ENCODE results near the gene CTTN.

DNA sequence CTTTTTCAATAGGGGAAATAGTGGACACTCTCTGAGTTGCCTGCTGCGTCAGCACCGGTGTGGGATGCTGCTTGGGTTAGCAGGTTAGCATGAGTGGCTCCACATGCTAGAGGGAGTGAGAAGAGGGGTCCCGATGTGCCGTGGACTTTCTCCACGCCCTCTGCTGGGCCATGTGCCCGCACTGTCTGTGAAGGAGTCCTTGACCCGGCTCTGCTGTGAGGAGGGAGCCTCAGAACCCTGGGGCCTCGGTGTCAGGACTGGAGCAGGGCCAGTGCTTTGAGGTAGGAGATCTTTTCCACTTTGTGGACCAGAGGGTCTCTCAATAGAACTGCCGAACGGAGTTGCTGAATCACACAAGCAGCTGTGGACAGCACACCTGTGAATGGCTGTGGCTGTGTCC, 14.8 kb downstream of the CTTN start:
- no peak for TF ChIP-seq POLR2A (IDR thresholded peaks at IDR 0.05)
- TF ChIP-seq POLR2AphosphoS5 (IDR thresholded peaks at IDR 0.05; ENCODE audit: insufficient read depth in 1 of 2, low read depth in 1 of 2) = no peak
- TF ChIP-seq, protein P1, sequence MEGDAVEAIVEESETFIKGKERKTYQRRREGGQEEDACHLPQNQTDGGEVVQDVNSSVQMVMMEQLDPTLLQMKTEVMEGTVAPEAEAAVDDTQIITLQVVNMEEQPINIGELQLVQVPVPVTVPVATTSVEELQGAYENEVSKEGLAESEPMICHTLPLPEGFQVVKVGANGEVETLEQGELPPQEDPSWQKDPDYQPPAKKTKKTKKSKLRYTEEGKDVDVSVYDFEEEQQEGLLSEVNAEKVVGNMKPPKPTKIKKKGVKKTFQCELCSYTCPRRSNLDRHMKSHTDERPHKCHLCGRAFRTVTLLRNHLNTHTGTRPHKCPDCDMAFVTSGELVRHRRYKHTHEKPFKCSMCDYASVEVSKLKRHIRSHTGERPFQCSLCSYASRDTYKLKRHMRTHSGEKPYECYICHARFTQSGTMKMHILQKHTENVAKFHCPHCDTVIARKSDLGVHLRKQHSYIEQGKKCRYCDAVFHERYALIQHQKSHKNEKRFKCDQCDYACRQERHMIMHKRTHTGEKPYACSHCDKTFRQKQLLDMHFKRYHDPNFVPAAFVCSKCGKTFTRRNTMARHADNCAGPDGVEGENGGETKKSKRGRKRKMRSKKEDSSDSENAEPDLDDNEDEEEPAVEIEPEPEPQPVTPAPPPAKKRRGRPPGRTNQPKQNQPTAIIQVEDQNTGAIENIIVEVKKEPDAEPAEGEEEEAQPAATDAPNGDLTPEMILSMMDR (IDR thresholded peaks at IDR 0.05) = no peak
